Measurements from ENCODE around the gene CBX8.

Gene CBX8

DNA sequence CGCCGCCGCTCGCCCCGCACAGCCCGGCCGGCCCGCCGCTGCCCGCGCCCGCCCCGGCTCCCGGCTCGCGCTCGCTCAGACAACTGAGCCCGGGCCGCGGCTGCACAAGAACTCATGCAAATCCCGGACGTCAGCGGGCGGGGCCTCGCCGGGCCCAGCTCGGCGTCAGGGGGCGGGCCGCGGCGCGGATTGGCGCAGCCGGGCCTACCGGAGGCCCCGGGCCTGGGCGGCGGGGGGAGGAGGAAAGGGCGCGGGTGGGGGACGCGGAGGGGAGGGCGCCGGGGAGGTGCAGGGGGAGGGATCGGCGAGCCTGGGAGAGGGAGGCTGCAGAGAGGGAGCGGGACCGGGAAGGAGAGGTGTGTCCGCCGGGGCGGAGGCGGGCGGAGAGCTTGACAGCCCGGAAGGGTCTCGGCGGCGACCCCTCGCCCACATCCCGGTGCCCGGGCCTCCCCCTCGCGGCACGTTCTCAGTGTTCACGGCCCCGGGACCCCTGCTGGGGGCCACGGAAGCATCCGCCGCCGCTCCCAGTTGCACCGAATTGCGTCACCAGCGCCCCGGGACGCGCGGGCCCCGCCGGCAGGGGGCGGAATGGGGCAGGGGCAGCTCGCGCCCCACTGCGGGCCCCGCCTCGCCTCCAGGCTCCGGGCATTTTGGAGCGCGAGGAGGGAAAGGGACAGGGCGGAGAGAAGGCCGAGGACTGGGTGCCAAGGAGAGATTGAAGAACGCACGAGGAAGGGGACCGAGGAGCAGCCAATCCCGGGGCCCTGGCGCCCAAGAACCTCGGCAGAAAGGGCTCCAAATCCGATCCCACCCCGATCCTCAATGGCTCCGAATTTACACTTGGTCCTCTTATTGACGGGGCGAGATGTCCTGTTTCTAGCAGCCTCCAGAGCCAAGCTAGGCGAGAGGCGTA, 42.7 kb upstream of the CBX8 start, which contains the start of gene CBX4:
TSS of gene CBX4 (minus strand) at position 85 of the 913 bp plus-strand sequence. CDS start 189 bp downstream, outside the sequence.
- peaks cover 54% of the 10 kb centered on the region for H3K36me3 Mint-ChIP-seq (ENCODE audit: insufficient read depth)
- peak; percentile 77 to 84 (median 83) for DNase-seq
- peaks cover 24 to 38% of the 10 kb centered on the region in 2 donors for H3K27me3 Mint-ChIP-seq
- no peaks in the 10 kb centered on the region for H3K9me3 Mint-ChIP-seq
- peaks cover 29 to 34% of the 10 kb centered on the region in 2 donors for H3K4me1 Mint-ChIP-seq (ENCODE audit: low read depth in 2 of 2)
- peak within 1 kb of the TSS; percentile 97 for H3K27ac Mint-ChIP-seq
- H3K4me3 Mint-ChIP-seq, result peak within 1 kb of the TSS; percentile 93 to 97
- peak; percentile 72 for ATAC-seq (replicated peaks)

DNA sequence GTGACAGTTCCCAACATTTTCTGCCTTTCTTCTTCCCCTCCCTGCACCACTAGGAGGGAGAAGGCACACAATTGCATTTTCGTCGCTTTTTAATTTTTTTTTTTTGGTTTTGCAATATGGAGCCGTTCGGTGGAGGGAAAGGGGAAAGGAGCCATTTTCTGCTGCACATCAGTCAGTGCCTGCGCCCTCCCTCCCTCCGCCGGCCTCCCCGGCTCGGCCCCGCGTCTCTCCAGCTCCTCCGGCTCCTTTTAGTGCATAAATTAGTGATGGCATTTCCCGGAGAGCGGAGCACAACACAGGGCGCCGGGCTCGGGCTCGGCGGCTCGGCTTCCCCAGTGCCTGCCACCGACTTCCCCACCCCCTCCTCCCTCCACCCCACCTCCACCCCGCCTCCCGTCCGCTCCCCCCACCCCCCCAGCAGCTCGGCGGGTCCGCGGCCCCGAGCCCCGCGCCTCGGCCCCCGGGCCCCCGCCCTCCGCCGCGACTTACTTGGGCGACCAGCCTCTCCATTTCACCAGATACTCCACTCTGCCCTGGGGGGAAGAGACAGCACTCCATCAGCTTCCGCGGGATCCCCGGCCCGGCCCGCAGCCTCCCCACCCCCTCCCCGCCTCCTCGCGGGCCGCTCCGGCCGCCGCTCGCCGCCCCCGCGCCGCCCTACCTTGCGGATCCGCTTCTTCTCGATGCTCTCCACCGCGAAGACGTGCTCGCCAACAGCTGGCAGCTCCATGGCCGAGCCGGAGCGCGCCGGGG, 41.8 kb upstream of the CBX8 start:
- H3K9me3 Mint-ChIP-seq, result no peaks in the 10 kb centered on the region
- H3K4me1 Mint-ChIP-seq (ENCODE audit: low read depth in 2 of 2), result peaks cover 30 to 36% of the 10 kb centered on the region in 2 donors
- H3K27ac Mint-ChIP-seq, result peak overlapping the region; percentile 97
- peaks cover 63% of the 10 kb centered on the region for H3K36me3 Mint-ChIP-seq (ENCODE audit: insufficient read depth)
- H3K27me3 Mint-ChIP-seq, result peaks cover 24 to 38% of the 10 kb centered on the region in 2 donors
- DNase-seq (peak; percentile 41 to 54 (median 44)), ATAC-seq (replicated peaks) (peak; percentile 25)
- H3K4me3 Mint-ChIP-seq, result peak overlapping the region; percentile 93 to 97

DNA sequence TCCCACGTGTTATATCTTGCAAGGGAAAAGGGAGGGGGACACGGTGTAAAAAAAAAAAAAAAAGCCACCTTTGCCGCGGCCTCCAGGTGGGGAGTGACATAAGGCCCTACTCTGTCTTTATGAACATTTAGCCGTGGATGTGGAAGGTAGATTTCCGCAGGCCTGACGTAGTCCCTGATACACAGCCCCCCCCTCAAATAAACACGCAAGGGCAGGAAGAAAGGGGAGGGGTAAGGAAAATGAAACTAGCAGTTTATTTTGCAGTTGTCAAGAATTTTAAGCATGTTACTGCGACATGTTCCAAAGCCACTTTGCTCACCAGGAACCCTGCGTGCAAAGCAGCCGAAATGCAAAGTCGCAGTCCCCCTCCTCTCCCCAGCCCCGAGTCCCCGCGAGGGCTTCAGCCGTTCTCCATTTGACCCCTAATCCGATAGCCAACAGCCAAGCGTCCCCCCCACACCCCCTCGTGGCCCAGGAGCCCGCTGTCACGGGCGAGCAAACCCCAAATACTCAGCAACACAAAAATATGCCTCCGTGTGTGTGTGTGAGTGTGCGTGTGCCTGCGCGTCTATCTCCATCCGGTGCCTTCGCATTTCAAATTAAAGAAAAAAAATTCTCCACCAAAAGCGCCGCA, 41.1 kb upstream of the CBX8 start:
- peak in 1 of 3 experiments; percentile 49 for DNase-seq
- ATAC-seq (replicated peaks), result peak; percentile 7
- peaks cover 29 to 38% of the 10 kb centered on the region in 2 donors for H3K4me1 Mint-ChIP-seq (ENCODE audit: low read depth in 2 of 2)
- peaks cover 23 to 32% of the 10 kb centered on the region in 2 donors for H3K27me3 Mint-ChIP-seq
- H3K4me3 Mint-ChIP-seq, result peak overlapping the region; percentile 93 to 97
- peaks cover 70% of the 10 kb centered on the region for H3K36me3 Mint-ChIP-seq (ENCODE audit: insufficient read depth)
- peak overlapping the region; percentile 97 for H3K27ac Mint-ChIP-seq
- H3K9me3 Mint-ChIP-seq, result no peaks in the 10 kb centered on the region

DNA sequence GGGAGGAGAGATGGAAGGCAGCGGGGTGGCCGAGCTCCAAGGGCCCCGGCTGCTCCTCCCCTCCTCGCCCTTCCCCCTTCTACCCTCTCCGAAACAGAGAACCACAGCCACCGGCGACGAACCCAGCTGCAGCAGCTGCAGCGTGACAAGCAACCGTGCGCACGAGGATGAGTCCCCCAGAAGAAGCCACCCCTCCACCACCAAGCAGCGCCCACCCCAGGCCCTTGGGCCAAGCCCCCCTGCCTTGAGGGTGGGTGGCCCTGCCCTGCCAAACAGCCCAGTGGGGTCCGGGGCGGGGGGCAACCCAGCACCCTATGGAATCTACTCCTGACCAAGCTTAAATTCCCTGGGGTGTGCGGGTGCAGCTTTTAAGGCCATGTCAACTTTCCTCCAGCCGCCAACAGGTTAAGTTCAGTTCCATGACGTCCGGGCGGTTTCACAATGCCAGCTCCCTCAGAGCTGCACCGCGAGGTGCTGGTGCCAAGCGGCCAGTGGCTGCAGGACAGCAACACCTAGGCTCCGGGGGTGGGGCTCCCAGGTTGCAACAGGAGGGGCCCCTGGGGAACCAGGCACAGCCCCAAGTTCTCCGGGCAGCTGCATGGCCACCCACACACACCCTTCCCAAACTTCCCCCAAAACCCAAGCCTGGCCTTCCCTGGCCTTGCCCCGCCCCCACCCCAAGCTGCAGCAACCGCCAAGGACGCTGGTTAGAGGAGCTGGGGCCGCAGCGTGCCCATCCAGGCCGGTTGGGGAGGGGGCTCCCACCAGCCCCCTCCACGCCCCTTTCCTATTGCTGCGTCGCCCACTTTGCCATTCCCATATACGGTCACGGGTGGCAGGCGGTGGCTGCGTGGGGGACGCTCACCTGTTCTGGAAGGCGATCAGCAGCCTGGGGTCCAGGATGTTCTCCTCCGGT, 40.4 kb upstream of the CBX8 start:
- Mint-ChIP-seq H3K4me3 (peak overlapping the region; percentile 93 to 97), H3K36me3 (ENCODE audit: insufficient read depth) (peaks cover 73% of the 10 kb centered on the region), H3K27ac (peak overlapping the region; percentile 97), H3K9me3 (no peaks in the 10 kb centered on the region), H3K27me3 (peaks cover 15 to 24% of the 10 kb centered on the region in 2 donors), H3K4me1 (ENCODE audit: low read depth in 2 of 2) (peaks cover 24 to 33% of the 10 kb centered on the region in 2 donors)
- ATAC-seq (replicated peaks) (peak; percentile 39), DNase-seq (peak; percentile 57 to 59 (median 59))

DNA sequence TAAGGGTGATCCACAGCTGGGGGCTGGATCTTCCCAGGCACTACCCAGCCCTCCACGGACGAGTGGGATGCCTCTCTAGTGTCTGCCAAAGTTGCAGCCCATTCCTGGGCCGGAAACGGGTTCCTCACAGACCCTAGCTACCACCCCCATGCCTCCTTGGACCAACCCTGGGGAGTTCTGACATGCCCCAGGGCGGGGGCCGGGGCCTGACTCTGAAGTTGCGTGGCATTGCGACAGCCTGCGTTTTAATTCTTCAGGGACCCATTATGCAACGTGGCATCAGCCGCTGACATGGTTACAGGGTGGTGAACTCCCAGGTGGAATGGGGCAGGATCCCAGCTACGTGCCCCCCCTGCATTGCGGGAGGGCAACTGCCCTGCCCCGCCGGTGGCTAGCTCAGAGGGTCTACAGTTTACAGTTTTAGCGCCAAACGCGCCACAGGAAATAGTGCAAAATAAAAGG, 39.7 kb upstream of the CBX8 start:
- Mint-ChIP-seq H3K27ac (peak overlapping the region in 1 of 2 donors; percentile 97), H3K36me3 (ENCODE audit: insufficient read depth) (peaks cover 69% of the 10 kb centered on the region)
- DNase-seq, result no peak

DNA sequence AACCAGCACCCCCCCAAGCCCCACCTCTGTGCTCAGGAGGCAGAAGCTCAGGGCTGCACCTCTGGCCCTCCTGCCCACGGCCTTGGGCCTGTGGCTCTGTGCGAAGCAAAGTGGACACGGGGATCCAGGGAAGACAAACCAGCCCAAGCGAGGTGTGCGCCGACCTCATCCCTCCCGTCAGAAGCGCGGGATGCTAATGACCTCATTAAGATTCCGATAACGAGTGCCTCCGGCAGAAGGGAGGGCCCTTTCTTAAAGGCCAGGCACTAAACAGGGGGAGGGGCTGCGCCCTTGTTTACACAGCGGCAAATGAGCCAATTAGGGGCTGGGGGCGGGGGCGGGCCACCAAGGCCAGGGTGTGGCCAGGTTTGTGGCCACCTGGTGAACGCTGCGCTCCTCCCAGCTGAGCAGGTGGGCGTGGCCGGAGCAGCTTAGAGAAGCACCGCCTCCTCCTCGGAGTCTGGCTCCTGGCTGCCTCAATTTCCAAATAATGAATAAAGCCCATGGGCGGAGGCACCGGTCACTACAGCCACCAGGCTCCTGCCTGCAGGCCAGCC, 39.2 kb upstream of the CBX8 start:
- no peak overlapping the region for H3K27ac Mint-ChIP-seq
- H3K4me3 Mint-ChIP-seq, result peak overlapping the region; percentile 93 to 97
- H3K9me3 Mint-ChIP-seq, result no peaks in the 10 kb centered on the region
- H3K4me1 Mint-ChIP-seq (ENCODE audit: low read depth in 2 of 2), result peaks cover 21 to 28% of the 10 kb centered on the region in 2 donors
- peaks cover 9 to 12% of the 10 kb centered on the region in 2 donors for H3K27me3 Mint-ChIP-seq
- peaks cover 69% of the 10 kb centered on the region for H3K36me3 Mint-ChIP-seq (ENCODE audit: insufficient read depth)
- ATAC-seq (replicated peaks) (no peak), DNase-seq (no peak)

More for the DNA sequence above, 39.7 kb upstream of the CBX8 start:
- Mint-ChIP-seq H3K27me3 (peaks cover 9 to 17% of the 10 kb centered on the region in 2 donors), H3K4me1 (ENCODE audit: low read depth in 2 of 2) (peaks cover 21 to 28% of the 10 kb centered on the region in 2 donors), H3K4me3 (peak overlapping the region; percentile 93 to 97), H3K9me3 (no peaks in the 10 kb centered on the region)
- ATAC-seq (replicated peaks), result no peak

DNA sequence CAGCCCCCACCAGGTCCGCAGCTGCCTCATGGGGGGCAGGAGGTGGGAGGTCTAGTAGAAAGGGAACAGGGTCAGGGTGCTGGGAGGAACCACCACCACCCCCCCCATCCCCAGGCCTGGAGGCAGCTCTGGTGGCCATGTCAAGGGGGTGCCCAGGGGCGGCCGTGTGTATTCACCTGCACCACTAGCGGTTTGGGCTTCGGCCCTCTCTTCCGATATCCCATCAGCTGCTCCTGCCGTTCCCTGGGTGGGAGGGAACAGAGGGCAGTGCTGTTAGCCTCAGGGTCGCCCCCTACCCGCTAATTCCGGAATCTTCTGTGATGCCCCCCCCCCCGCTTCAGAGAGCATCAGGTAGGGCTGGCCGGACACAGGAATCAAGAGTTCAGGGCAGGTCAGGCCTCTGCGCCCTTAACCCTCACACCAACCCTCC, 38.6 kb upstream of the CBX8 start:
- Mint-ChIP-seq H3K4me1 (ENCODE audit: low read depth in 2 of 2) (peaks cover 20 to 28% of the 10 kb centered on the region in 2 donors), H3K4me3 (peak overlapping the region; percentile 65 to 68), H3K36me3 (ENCODE audit: insufficient read depth) (peaks cover 69% of the 10 kb centered on the region), H3K9me3 (no peaks in the 10 kb centered on the region), H3K27ac (peak overlapping the region in 1 of 2 donors; percentile 82), H3K27me3 (peaks cover 5 to 7% of the 10 kb centered on the region in 2 donors)
- ATAC-seq (replicated peaks) (no peak), DNase-seq (no peak)

DNA sequence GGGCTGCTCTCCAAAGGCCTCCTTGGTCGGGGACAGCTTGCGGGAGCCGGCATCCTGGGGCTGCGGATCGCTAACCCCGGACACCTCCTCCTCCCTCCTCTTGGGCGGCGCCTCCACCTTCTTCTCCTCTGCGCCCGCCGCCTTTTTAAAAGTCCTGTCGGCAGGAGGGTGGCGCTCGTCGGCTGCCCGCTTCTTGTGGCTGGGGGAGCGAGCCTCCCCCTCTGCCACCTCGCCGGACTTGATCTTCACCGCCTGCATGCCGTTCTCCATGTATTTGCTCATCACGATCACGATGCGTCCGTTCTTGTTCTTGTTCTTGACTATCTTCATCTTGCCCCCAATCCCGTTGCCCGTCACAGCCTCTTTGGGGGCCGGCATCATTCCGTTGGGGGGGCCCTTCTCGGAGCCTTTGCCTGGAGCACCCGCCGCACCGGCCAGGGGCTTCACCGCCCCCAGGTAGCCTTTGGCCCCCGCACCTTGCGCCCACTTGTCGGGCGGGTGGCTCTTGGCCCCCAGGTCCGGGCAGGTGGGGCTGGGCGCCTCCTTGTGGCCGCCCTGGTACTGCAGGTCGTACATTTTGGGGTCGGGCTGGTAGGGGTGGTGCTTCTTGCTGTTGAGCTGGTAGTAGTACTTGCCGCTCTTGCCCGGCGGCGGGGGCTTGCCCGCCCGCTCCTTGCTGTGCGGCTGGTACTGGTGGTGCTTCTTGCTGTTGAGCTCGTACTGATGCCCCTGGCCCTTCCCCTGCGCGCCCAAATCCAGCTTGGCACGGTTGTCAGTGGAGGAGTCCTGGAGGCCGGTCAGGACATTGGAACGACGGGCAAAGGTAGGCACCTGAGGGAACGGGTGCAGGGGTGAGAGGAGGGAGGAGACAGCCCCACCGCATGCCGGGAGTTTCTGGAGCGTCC, 37.9 kb upstream of the CBX8 start:
- H3K27ac Mint-ChIP-seq, result peak overlapping the region in 1 of 2 donors; percentile 82
- peak in 2 of 3 experiments; percentile 54 to 55 for DNase-seq

DNA sequence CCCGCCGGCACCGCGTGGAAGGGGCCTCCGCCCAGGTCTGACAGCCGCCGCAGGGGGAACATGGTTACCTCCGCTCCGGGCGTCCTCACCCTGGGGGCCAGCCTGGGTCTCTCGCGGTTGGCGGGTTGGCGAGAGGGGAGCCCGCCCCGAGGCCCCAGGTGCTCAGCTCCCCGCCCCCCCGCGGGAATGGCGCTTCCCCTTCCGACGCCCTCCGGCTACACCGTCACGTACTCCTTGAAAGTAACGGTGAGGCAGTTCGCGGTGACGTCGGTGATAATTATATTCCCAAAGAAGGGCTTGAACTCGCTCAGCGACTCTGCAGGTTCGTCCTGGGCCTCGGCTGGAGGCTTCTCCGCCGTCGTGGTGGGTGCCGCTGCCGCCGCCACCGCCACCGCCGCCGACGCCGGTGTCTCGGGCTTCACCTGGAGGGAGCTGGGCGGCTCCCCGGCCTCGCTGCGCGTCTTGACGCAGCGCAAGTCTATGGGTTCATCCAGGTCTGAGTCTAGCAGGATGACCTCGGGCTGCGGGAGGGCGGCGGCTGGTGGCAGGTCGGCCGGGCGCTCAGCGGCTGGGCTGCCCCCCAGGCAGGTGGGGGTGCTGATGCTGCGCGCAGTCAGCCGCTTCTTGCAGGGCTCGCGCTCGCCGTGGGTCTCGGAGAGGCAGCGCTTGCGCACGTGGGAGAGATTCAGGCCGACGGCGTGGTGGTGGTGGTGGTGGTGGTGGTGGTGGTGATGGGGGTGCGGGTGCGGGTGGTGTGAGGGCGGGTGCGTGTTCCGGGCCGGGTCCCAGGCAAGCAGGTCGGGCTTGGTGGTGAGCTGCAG, 37.1 kb upstream of the CBX8 start:
- Mint-ChIP-seq H3K4me1 (ENCODE audit: low read depth in 2 of 2) (peaks cover 20 to 29% of the 10 kb centered on the region in 2 donors), H3K27me3 (no peaks in the 10 kb centered on the region), H3K27ac (peak overlapping the region in 1 of 2 donors; percentile 82), H3K9me3 (no peaks in the 10 kb centered on the region), H3K4me3 (peak overlapping the region; percentile 65 to 68), H3K36me3 (ENCODE audit: insufficient read depth) (peaks cover 64% of the 10 kb centered on the region)
- DNase-seq (no peak), ATAC-seq (replicated peaks) (no peak)

More for the DNA sequence above, 37.9 kb upstream of the CBX8 start:
- H3K4me3 Mint-ChIP-seq, result peak overlapping the region; percentile 65 to 68
- H3K27me3 Mint-ChIP-seq, result peaks cover 0 to under 1% of the 10 kb centered on the region in 2 donors
- peaks cover 66% of the 10 kb centered on the region for H3K36me3 Mint-ChIP-seq (ENCODE audit: insufficient read depth)
- ATAC-seq (replicated peaks), result no peak
- H3K9me3 Mint-ChIP-seq, result no peaks in the 10 kb centered on the region
- H3K4me1 Mint-ChIP-seq (ENCODE audit: low read depth in 2 of 2), result peaks cover 20 to 26% of the 10 kb centered on the region in 2 donors

DNA sequence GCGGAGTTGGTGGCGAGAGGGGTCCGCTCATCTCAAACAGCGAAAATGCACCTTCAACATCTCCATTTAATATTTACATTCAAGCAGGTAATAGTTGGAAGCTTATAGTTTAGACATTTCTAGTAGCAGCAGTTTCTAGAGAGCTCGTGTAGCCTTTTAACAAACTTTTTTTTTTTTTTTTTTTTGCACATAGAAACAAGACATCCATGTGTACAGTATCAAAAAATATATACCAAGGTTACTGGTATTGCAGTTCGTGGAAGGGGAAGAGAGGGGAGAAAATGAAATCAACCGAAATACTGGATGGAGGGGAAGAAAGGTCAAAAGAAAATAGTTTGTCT, 36.2 kb upstream of the CBX8 start:
- ATAC-seq (replicated peaks), result no peak
- peak overlapping the region; percentile 53 to 60 for H3K4me3 Mint-ChIP-seq
- peak overlapping the region in 1 of 2 donors; percentile 79 for H3K27ac Mint-ChIP-seq
- H3K36me3 Mint-ChIP-seq (ENCODE audit: insufficient read depth), result peaks cover 58% of the 10 kb centered on the region
- peaks cover 18 to 29% of the 10 kb centered on the region in 2 donors for H3K4me1 Mint-ChIP-seq (ENCODE audit: low read depth in 2 of 2)
- no peaks in the 10 kb centered on the region for H3K9me3 Mint-ChIP-seq
- no peak for DNase-seq
- no peaks in the 10 kb centered on the region for H3K27me3 Mint-ChIP-seq
